Stimulated activated CD8-positive, alpha-beta memory T cell treated with anti-CD3 and anti-CD28 coated beads, Interleukin-7, amount 100 ng/mL, for 48 hours (primary cell): ENCODE results near the gene WDR17.

Experiments used
- DNase-seq, 2 donors: peaks; one replicate each; pipeline ENCODE4 v3.0.0-alpha.2; 2020; ENCODE audit warnings: low read depth in 1 of 2; ENCODE audit errors: extremely low read depth in 1 of 2

WDR17 gene

DNA sequence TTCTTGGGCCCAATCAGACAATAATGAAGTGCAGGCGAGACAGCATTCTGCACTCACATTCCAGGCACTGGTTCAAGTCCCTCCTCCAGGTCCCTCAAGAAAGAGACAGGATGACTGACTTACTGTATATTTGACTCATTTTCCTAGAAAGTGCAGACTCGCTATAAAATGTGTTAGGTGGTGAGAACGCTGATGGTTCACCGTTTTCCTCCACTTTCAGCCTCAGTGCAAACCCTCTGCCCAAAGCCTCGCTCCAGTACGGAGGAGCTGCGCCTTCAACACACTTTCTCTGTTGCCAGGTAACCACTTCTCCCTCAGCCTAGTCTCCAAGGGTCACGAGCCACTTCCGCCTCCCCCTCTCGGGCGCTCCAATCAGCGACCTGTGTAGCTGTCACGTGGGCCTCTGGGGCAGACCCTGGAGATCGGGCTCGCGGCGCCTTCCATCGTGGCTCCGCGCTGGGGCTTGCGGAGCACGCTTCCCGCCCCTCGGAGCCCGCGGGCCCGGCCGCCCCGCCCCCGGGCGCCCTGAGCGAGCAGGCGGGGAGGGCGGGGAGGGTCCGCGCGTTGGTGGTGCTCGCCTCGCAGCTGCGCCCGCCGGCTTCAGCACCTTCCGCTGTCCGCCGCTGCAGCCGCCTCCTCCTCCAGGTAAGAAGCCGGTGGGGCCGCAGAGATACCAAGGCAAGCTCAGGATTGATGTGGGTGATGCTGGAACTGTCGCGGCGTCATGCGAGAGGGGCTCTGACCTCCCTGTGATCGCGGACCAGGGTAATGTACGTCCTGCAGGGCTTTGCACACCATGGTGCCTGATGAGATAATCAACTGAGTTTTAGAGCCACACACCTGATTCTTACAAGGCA, at the start of gene WDR17:
Gene WDR17, plus strand, starts transcription at position 407 of the 857 bp plus-strand sequence. CDS start 45,740 bp downstream, outside the sequence.
- peak; percentile 57 to 75 for DNase-seq

DNA sequence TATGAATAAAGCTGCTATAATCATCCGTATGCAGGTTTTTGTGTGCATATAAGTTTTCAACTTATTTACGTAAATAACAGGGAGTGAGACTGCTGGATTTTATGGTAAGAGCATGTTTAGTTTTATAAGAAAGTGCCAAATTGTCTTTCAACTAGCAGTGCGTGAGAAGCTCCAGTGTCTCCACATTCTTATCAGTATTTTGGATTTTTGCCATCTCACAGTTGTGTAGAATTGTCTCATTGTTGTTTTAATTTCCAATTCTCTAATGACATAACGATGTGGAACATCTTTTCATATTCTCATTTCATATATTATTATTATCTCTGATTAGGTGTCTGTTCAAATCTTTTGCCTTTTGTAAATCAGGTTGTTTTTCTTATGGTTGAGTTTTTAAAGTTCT, 49.0 kb upstream of the WDR17 start:
- no peak for DNase-seq

DNA sequence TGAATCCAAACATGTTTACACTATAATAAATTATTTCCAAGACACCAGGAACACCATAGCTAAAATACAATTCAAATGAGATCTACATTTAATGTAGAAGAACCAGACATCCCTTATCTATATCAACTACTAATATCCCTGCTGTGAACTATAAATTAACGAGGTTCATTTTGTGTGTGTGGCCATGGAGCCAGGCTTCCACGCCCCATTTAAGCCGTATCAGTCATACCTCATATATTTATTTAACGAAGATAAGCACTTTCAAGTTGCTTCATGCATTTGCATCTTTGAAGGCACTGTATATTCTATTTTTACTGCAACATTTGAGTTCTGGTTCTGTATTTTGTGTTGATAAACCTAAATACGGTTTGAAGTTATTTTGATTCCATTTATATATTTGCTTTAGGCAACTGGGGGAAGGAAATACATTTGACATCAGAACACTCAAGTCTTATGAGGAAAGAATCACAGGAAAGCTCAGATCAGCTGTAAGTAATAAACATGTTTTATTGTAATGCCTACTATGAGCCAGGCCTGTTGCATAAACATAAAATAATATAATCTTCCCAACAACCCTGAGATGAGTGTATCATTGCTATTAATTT, 45.1 kb upstream of the WDR17 start:
- DNase-seq: no peak

DNA sequence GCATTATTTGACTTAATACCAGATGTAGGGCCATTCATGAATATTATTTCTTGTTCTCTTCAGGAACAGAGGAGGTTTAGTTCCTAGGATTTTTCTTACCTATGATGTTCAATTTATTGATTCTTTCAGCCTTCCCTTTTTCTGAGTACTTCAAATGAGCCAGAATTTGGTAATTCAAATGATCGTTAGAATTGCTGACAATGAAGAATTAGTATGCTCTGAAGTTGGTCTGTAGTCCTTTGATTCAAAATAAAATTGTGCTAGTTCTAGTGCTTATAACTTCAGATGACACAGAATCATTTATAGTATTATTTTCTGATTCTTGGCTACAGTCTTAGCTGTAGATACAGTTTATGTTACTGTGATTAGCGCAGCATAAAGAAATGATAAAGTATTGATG, 35.2 kb upstream of the WDR17 start:
- DNase-seq: no peak

DNA sequence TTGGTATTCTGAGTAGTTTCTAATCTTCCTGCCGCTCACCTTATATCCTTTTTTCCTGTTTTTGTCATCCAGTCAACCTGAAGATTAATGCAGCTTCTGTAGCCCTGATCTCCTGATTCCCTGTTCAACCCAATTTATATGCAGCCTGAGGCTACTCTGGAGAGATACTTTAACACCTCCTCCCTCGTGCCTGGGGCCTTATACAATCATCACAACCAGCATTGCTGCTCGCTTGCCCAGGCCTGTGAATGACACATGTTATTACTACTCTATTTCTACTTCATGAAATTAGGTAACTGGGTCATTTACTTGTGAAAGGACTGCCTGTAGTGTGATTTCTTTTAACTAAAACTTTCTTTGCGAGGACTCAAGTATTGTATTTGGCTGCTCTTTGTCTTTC, 33.7 kb upstream of the WDR17 start:
- DNase-seq: no peak

DNA sequence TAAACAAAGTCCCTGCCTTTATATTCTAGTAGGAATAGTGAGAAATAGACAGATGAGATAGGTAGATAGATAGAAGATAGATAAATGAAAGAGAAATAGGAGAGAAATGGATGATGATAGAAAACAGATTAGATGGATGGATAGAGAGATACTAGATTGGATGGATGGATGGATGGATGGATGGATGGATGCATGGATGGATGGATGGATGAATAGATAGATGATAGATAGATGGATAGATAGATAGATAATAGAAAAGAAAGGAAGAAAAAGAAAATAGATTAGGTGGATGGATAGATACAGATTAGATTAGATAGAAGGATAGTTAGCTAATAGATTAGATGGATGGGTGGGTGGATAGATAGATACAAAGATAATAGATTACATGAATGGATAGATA, 33.2 kb upstream of the WDR17 start:
- DNase-seq: no peak

DNA sequence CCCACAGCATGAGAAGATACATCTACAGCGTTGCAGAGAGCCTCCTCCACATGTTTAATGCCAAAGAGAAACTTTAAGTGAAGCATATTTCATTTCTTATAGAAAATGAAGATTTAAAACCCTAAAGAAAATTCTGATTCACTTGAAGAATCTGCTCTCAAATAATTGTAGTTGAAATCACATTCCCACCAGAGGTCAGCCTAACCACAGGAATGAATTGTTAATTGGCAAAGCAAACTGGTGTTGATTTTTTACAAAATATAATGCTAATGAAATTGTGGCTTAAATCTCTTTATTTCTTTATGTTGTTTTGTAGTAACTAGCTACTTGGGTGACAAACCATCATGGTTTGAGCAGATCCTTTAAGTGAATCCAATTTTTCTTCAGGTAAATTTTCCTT, 31.1 kb upstream of the WDR17 start:
- DNase-seq: no peak

DNA sequence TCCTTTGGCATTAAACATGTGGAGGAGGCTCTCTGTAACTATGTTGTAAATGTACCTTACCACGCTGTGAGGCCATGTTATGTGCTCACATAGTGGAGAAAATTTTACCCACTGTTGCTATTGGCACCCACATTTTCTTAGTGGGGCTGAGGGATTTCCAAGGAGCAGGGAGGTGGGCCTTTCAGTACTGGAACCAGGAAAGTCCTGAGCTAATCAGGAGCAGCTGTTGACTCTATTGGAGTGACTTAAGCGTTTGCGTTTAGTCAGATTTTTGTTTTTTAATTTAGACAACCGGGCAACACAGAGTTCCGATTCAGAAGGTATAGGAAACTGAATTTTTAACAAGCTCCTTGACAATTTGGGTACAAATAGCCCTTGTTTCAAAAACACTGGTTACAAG, 30.7 kb upstream of the WDR17 start:
- DNase-seq: no peak

DNA sequence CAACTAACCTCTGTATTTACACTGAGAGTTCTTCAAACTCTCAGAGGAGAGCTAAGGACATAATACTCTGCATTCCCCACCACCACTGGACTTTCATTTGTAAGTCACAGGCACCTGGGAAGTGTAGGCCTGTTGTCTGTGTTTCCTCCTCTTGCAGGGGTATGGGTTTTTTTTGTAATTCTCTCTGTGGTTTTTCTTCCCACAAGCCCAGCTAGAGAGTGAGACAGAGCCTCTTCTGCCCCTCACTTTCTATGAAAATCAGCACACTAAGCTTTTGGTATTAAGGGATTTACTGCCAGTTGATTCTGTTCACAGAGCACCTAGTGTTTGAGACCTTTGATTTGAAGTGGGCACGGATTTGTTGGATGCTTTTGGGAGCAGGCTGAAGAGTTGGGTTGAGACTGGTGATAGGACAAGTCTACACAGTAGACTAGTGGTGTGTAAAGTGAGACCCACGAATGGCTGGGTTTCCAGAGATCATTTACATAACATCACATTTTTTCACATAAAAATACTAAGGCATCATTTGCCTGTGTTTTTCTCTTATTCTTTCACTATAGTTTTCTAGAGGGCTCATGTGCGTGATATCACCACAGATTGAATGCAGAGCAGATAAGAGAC, 28.9 kb upstream of the WDR17 start:
- no peak for DNase-seq

DNA sequence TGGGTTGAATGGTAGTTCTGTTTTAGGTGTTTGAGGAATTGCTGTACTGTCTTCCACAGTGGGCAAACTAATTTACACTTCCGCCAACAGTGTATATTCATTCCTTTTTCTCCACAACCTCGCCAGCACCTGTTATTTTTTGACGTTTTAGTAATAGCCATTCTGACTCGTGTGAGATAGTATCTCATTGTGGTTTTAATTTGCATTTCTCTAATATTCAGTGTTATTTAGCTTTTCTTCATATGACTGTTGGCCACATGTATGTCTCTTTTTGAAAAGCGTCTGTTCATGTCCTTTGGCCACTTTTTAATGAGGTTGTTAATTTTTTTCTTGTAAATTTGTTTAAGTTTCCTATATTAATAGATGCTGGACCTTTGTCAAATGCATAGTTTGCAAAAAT, 26.9 kb upstream of the WDR17 start:
- DNase-seq: no peak

DNA sequence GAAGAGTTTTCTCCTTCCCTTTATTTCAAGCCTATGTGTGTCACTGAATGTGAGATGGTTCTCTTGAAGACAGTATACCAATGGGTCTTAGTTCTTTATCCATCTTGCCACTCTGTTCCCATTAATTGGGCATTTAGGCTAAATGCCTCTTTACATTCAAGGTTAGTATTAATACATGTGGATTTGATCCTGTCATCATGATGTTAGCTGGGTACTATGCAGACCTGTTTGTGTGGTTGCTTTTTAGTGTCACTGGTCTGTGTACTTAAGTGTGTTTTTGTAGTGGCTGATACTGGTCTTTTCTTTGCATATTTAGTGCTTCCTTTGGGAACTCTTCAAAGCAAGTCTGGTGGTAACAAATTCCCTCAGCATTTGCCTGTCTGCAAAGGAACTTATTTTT, 23.4 kb upstream of the WDR17 start:
- DNase-seq: no peak

DNA sequence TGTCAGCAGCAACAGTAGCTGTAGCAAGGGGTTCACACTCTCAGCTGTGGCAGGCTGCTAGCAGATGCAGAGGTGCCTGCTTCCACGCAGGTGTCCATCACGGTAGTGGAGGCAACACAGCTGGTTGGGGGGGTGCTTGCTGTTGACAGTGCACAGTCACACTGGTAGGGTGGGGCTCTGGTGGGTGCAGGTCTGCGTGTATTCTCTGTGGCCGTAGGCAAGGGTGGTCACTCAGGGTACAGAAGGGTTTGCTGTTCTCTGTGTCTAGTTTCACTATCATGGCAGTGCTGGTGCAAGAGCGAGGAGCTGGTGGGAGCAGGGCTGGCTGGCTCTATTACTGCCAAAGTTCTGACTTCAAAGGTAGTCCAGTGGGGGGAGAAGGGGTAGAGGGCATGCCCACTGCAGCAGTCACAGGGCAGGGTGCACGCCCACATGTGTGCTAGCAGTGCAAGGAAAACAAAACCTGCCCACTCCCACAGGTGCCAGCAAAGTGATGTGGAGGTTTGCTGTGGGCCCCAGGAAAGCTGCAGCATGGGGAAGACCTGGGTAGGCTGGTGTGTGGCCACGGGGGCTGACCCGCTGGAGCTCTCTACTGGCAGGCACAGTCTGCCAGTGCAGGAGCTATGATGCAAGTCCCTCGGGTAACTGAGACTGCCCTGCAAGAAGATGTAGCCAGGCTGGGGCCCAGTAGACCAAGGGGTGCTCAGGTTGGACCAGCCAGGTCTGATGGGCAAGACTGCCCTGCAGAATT, 21.6 kb upstream of the WDR17 start:
- no peak for DNase-seq

DNA sequence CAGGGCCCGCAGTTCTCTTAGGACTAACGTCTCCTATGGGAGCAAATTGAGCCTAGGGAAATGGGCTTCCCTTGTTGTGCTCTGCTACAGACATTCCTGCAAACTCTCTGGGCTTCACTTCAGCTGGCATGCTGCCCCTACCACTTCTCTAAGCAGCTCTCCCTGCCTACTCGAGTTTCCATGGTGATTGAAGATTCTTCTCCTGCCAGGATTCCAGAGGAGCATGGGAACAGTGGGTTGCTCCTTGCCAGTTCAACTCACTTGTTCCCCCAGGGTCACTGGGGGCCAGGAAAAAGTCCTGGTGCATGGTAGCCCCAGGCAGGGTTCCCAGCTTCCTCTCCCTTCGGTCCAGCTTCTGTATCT, 21.1 kb upstream of the WDR17 start:
- DNase-seq: no peak

DNA sequence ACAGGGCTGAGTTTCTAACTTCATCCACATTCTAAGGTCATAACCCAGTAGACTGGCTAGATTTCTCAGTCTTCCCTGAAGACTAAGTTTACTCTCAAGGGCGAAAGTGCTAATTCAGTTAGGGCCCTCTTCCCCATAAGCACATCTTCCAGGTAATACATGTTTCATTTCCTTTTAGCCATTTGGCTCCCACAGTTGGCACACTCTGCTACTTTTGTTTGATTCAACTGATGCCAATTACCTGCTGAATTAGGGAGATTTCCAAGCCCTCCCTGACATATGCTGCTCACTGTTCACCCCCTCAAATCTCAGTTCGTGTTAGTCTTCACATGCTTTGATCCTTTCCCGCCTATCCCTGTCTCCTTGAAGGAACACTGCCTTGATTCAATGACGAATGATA, 17.0 kb upstream of the WDR17 start:
- DNase-seq: no peak

DNA sequence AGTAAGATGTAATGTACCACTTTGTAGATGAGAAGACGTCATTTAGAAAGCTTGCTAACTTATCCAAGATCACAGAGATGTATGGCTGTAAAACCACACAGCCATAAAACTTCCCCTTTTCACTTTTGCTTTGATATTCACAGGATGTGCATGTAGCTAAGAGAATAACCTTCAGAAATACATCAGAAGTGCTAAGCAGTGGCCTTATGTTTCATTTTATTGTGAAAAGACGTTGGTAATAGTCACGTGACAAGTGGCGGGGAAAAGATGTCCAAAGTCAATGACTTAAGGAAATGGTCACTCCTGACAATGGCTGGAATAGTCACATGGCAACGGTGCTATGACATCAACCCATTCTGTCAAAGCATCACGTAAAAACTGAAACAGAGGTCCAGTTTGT, 12.9 kb upstream of the WDR17 start:
- no peak for DNase-seq

DNA sequence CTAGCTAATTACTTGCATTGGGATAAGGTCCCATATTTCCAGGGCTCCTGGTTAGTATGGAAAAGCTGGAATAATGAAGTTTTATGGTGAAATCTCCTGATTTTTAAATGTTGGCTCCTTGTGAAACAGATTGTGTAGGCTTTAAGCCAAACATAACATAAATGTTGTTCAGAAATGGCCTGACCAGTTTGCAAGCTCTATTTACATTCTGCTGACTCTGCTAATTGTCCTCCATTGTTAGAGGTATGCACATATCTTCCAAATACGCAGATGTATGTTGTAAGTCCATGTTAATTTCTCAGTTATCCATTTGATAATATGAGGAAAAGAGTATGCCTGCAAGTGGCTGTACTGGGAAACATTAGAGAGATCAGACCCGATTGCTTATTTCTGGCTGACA, 11.9 kb upstream of the WDR17 start:
- no peak for DNase-seq

DNA sequence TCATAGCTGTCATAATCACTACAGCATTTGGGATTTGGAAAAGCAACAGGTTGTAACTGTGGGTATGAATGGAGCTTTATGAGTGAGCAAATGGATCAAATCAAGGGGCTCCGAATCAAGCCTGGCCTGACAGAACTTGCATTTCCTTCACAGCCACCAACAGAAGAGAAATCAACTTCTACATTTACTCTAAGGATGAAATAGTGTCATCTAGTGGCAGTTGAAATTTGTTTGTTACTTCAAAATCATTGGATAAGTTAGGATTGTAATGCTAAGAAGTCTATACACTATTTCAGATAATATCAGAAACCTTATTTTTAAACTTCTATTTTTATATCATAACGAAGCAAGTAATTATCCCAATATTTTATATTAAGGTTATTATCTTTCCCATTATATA, 10.7 kb upstream of the WDR17 start:
- no peak for DNase-seq

DNA sequence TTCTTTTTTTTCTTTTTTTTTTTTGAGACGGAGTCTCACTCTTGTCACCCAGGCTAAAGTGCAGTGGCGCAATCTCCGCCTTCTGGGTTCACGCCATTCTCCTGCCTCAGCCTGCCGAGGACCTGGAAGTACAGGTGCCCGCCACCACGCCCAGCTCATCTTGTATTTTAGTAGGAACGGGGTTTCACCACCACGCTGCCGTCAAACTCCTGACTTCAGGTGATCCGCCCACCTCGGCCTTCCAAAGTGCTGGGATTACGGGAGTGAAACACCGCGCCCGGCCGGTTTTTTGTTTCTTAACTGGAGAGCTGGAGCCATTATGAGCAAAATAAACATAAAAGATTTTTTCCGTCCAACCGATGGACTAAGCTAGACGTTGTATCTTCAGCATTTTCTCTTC, 1.9 kb upstream of the WDR17 start:
- DNase-seq: no peak

DNA sequence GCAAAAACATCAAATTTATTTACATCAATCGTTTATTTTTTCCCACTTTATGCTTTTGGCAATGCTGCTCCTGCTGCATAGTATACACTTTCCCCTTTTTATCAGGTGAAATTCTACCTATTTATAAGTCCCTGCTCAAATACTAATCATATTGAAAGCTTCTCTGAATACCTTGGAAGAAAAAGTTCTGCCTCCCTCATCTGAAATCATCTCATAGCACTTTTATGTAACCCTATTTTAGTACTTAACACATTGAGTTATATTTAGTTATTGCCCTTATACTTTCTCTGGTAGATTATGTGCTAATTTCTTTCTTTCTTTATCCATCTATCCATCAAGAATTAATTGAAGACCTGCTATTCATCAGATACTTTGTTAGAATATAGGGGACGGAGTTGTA, 1.1 kb upstream of the WDR17 start:
- DNase-seq: no peak

DNA sequence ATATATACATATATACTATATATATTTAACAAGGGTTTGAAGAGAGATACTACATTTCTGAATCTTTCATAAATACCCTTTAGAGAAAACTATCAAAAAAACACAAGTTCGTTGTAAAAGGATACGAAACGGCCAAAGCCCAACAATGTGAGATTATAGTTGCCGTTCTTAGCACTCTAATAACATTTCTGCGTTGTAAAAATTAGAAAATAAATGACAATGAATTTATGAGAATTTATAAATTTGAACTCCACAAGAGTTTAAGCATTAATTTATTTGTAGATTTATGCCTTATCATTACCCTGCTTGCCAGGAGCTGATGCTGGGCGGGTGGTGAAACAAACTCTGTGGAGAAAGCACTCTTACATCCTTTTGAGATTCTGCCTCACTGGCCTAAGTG, 1.1 kb downstream of the WDR17 start:
- DNase-seq: no peak

DNA sequence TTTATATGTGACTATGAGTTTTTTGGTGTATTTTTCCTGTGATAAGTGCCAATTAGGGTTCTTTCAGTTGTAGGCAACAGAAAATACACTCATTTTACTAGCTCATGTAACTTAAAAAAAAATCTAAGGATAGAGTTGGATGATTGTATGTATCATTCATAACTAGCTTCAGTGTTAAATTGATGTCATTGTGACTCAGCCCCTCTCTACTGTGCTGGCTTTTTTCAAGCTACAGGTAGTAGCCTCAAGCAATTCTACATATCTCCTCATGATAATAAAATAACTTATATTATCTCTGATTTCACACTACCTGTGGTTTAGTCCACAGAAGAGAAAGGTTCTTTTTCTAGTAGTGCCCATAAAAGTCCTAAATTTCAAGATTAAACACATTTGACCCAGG, 11.9 kb downstream of the WDR17 start:
- no peak for DNase-seq

DNA sequence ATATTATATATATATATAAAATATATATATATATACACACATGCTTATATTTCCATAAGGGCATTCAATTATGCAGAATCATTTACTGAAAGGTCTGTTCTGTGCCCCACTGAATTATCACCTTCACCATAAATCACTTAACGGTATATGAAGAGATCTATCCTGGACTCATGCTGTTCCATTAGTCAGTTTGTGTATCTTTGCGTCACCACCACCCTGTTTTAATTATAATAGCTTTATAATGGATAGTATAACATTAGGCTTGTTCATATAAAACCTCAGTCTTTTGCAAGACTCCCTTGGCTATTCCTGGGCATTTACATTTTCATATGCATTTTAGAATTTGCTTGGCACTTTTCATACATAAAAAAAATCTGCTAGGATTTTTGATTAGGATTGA, 19.1 kb downstream of the WDR17 start:
- DNase-seq: no peak
